ENCODE data around the gene ZNF518A. TPM values are rescaled to one million over a fixed set of nuclear protein-coding genes. Genes with fewer than 3 reads are reported as not detected.
"Not testable (repeated sequence)": the region's sequence is repeated elsewhere in the genome, so short reads cannot be mapped to it uniquely, and the experiment has no call there.

The ZNF518A gene
- total RNA-seq, 1 donor from 2014 or later = 12.9 TPM

DNA sequence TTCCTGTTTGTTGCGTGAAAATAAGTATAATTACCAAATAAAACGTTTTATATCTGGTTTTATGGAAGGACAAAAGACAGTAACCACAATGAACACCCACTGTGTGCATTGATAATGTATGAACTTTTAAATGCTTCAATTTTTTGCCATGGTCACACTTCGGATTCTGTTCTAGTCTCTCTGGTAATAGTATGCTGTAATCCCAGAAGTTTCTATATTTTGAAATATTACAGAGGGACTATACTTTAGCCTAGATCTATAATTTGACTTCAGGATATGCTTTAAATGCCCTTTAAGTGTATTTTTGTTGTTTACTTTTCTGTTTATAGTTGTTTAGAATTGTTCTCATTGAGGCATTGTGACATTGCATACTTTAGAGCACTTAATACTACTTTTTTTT, 1.5 kb downstream of the ZNF518A start:
- no peak for DNase-seq (ENCODE audit: low spot score)

GRCh38 chr10:96133135-96133534, 3.0 kb downstream of the ZNF518A start:
- no peak for DNase-seq (ENCODE audit: low spot score)

DNA sequence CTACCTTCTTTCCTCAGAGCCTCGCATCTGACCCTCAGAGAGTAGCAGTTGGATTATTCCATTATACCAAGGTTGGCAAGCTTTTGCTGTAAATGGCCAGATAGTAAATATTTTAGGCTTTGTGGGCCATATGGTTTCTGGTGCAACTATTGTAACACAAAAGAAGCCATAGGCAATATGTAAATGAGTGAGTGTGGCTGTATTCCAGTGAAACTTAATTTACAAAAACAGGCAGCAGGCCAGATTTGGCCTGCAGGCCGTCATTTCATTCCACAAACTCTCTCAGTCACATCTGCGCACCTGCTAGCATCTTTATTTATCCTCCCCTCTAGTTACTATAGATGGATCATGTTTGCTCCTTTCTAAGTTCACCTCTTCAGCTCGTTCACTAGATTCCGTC, 6.7 kb downstream of the ZNF518A start:
- DNase-seq (ENCODE audit: low spot score) = no peak

GRCh38 chr10:96137567-96137966, 7.5 kb downstream of the ZNF518A start:
- no peak for DNase-seq (ENCODE audit: low spot score)

GRCh38 chr10:96138102-96138501, 8.0 kb downstream of the ZNF518A start:
- DNase-seq (ENCODE audit: low spot score) = no peak

- no peak for DNase-seq (ENCODE audit: low spot score)
Observed at GRCh38 chr10:96152437-96152836, 22.3 kb downstream of the ZNF518A start.

- no peak for DNase-seq (ENCODE audit: low spot score)
Observed at GRCh38 chr10:96153070-96153469, 23.0 kb downstream of the ZNF518A start.

- no peak for DNase-seq (ENCODE audit: low spot score)
Observed at GRCh38 chr10:96165726-96166125, 35.6 kb downstream of the ZNF518A start.

DNA sequence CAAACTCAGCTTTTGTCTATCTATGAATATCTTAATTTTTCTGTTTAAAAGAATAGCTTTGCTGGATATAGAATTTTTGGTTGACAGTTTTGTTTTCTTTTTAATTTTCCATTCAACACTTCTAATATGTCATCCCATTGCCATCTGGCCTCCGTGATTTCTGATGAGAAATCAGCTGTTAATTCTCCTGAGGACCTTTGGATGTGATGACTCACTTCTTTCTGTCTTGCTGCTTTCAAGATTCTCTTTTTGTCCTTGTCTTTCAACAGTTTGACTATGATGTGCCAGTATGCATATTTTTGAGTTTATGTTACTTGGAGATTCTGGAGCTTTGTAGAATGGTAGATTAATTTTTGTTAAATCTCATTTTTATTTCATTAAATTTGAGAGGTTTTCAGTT, 38.4 kb downstream of the ZNF518A start:
- DNase-seq (ENCODE audit: low spot score) = no peak

DNA sequence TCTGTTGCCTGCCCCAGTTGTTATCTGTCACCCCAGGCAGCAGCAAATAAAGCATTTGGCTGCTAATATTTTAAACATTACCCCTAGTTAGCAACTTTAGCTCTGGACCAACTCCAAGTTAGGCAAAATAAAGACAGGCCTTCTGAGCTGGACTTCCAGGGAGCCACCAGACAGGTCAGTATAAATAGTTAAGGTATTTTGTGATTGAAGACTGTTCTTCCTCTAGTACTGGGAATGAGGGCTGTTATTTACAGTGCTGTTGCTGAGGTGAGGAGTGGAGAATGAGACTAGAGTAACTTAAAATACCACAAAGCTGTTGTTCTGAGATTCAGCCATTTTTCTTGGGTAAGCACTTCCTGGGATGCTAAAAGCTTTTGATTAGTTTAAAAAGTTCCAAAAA, 40.1 kb downstream of the ZNF518A start:
- no peak for DNase-seq (ENCODE audit: low spot score)

DNA sequence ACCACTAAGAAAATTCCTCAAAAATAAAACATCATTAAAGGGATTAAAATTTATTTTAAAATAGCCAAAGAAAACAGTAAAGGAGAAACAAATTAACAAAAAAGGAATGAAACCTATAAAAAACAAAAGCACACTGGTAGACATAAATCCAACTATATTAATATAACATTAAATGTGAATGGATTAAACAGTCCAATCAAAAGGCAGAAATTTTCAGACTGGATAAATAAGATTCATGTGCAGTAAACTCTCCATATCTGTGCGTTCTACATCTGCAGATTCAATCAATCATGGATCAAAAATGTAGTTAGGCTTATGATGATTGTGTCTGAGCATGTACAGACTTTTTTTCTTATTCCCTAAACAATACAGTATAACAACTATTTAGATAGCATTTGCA, 42.6 kb downstream of the ZNF518A start:
- DNase-seq (ENCODE audit: low spot score) = no peak

DNA sequence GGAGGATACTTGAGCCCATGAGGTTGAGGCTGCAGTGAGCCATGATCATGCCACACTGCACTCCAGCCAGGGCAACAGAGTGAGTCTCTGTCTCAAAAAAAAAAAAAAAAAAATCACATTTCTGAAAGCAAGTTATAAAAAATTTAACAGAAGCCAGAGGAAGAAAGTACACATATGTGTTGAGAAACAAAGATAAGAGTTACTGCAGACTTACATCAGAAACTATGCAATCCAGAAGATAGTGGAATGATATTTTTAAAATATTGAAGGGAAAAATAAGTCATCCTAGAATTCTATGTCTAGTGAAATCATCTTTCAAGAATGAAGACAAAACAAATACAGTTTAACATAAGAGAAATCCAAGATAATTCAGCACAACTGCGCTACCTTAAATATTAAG, 46.9 kb downstream of the ZNF518A start:
- DNase-seq (ENCODE audit: low spot score) = no peak

DNA sequence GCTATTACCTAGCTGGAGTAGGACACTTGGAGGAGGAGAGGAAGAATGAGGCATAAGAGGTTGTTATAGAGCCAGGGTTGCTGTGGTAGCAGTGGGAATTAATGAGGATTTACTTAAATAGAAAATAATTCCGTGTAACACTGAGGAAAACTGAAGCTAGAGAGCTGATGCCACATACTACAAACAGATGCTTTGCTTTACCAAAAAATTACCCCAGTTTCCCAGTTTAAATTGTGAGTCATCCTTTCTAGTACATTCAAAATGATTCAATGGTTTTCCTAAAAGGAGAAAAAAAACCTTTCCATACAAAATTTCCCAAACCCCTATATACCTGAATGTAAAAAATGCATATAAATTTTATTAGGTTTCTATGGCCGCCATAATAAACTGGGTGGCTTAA, 58.3 kb downstream of the ZNF518A start:
- no peak for DNase-seq (ENCODE audit: low spot score)

DNA sequence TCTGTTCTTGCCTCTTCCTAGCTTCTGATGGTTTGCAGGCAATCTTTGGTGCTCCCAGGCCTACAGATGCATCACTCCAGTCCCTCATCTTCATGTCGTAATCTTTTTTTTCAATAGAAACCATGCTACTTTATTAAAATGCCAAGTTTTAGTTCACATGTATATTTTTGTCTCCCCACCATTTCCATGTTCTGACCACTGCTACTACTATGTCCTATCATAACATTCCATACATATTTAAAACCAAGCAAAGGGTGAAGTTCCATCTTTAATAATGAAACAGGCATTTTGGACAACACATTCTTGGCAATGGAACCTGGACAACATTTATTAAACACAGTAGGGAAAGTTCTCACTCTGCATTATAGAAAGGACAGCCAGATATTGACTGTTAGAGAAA, 58.8 kb downstream of the ZNF518A start:
- no peak for DNase-seq (ENCODE audit: low spot score)

- DNase-seq (ENCODE audit: low spot score) = not testable (repeated sequence)
Observed at GRCh38 chr10:96189505-96189904, 59.4 kb downstream of the ZNF518A start.

- no peak for DNase-seq (ENCODE audit: low spot score)
Observed at GRCh38 chr10:96201525-96201924, 71.4 kb downstream of the ZNF518A start.

DNA sequence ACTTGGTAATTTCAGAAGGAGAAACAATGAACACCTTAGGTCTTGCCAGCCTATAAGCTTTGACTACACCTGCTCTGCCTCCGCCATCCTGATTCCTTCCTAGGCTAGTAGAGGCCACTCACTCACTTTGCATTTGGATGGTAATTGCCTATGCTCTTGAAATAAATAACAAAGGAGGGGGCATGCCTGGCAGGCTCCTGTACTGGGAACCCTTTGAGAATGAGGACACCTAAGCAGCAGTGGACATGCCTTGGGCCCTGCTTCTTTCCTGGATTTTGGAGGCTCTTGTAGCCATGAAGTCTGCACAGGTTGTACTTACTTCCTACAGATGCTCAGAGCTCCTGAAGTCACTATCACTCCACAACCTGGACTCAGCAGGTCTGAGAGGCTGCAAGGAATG, 75.5 kb downstream of the ZNF518A start:
- DNase-seq (ENCODE audit: low spot score) = no peak

GRCh38 chr10:96208271-96208670, 78.2 kb downstream of the ZNF518A start:
- DNase-seq (ENCODE audit: low spot score) = no peak

- no peak for DNase-seq (ENCODE audit: low spot score)
Observed at GRCh38 chr10:96208946-96209345, 78.8 kb downstream of the ZNF518A start.

DNA sequence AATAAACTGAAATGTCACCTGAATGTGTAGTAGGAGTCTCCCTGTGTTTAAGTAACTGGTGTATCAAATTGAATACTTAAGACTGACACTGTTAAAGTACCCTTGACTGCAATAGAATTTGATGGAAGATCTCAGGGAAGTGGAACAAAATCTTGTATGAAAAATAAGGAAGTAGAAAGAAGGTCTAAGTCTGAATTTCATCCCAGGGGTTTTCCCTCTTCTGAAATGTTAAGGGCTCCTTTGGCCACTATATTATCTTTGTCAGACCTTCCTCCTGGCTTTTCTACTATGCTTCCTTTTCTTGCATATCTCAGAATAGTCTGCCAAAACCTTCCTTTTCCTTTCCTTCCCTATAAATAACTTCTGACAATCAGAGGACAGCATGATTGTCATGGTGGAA, 81.7 kb downstream of the ZNF518A start:
- DNase-seq (ENCODE audit: low spot score) = no peak

DNA sequence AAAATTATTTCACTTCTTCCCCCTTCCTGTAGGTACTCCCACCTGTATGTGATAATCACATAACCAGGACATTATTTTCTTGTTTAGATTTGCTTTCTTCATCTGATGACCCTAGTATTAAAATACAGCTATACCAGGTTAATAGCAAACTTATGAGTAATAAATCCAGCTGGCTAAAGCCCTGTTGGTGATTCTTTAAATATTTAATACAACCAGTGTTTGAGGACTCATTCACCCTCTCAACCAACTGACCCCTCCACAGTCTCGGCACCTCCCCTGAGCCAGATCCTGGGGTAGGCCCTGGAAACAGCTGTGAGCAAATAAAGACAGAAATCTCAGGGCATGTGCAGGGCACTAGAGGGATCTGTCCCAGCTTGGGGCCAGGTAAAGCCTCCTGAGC, 82.8 kb downstream of the ZNF518A start:
- DNase-seq (ENCODE audit: low spot score) = no peak

Measured in mesenteric fat pad (tissue), 1 donor.